Measurements from ENCODE around the gene SLC9A6. TPM values are rescaled to one million over a fixed set of nuclear protein-coding genes. Genes with fewer than 3 reads are reported as not detected.

The SLC9A6 gene
- total and polyA plus RNA-seq, 2 of the 8 experiments (the other 6 are each of a cell fraction or from before 2014, with no cell fraction given), result 8.0 to 14.1 TPM

GRCh38 chrX:136016881-136017280, 31.6 kb downstream of the SLC9A6 start:
- FAIRE-seq, result no peak
- WGBS, 2 experiments (ENCODE audit: extremely low coverage in 1 of 2, insufficient coverage in 1 of 2, insufficient read length in 1 of 2, insufficient replicate concordance in 2 of 2, low coverage in 1 of 2, low lambda C conversion rate in 2 of 2, missing lambda C conversion rate in 1 of 2), result no CpG with 5 or more reads among the region's 2 CpGs
- POLR2A ChIA-PET (ENCODE audit: partially characterized antibody), result no interaction called here
- no peak for TF ChIP-seq TBP (IDR thresholded peaks at IDR 0.05; ENCODE audit: low read depth, low read length)
- TF ChIP-seq TAF7 (optimal IDR thresholded peaks at IDR 0.05; ENCODE audit: borderline replicate concordance, low read depth, low read length), result no peak
- TF ChIP-seq EP300 (IDR thresholded peaks at IDR 0.05; ENCODE audit: borderline replicate concordance in 1 of 2, low read depth in 2 of 2, low read length in 2 of 2), result no peak
- no peak for TF ChIP-seq JUN (IDR thresholded peaks at IDR 0.05; ENCODE audit: low read depth, low read length)
- no peak for TF ChIP-seq CTBP2 (IDR thresholded peaks at IDR 0.05; ENCODE audit: borderline replicate concordance, insufficient read depth, insufficient read length, low read length)
- TF ChIP-seq YY1 (IDR thresholded peaks at IDR 0.05; ENCODE audit: low read depth, low read length), result no peak
- TF ChIP-seq GTF2F1 (IDR thresholded peaks at IDR 0.05; ENCODE audit: borderline replicate concordance, low read depth, low read length), result no peak
- TF ChIP-seq ATF3 (IDR thresholded peaks at IDR 0.05; ENCODE audit: insufficient read depth, low read depth, low read length), result no peak
- no peak for TF ChIP-seq BACH1 (IDR thresholded peaks at IDR 0.05; ENCODE audit: low read length)
- no peak for TF ChIP-seq GABPA (IDR thresholded peaks at IDR 0.05; ENCODE audit: borderline replicate concordance, insufficient read depth, low read length)
- no peak for TF ChIP-seq CBX5 (IDR thresholded peaks at IDR 0.05; ENCODE audit: low read depth, low read length)
- TF ChIP-seq RNF2 (IDR thresholded peaks at IDR 0.05; ENCODE audit: borderline replicate concordance, low read depth, low read length, missing control alignments, poor library complexity, severe bottlenecking), result no peak
- TF ChIP-seq SIX5 (IDR thresholded peaks at IDR 0.05; ENCODE audit: low read depth, low read length), result no peak

More at GRCh38 chrX:136016881-136017280, 31.6 kb downstream of the SLC9A6 start:
- Histone ChIP-seq H4K20me1 (replicated peaks in 1 of 2; ENCODE audit: control insufficient read depth in 1 of 2, insufficient read depth in 2 of 2, low read length in 2 of 2) (no peaks in the 10 kb centered on the region), H2BK20ac (ENCODE audit: low read length) (no peak overlapping the region), H4K91ac (replicated peaks; ENCODE audit: insufficient read length, low read length) (no peak overlapping the region), H3K4me3 (ENCODE audit: extremely low read depth in 1 of 4, insufficient read depth in 2 of 4, low read depth in 3 of 4, low read length in 4 of 4) (no peak overlapping the region), H2AK5ac (ENCODE audit: low read depth, low read length) (no peak overlapping the region), H2BK15ac (ENCODE audit: low read length) (no peak overlapping the region), H2BK5ac (ENCODE audit: low read depth, low read length) (no peak overlapping the region), H3K27me3 (replicated peaks in 1 of 4; ENCODE audit: control insufficient read depth in 3 of 4, extremely low read depth in 1 of 4, insufficient read depth in 3 of 4, low read length in 3 of 4) (no peaks in the 10 kb centered on the region), H3K27ac (ENCODE audit: low read depth, low read length) (no peak overlapping the region), H3K4me1 (replicated peaks in 1 of 4; ENCODE audit: control insufficient read depth in 3 of 4, insufficient read depth in 4 of 4, low read length in 3 of 4) (no peaks in the 10 kb centered on the region), H3K79me2 (ENCODE audit: control insufficient read depth in 1 of 2, insufficient read depth in 2 of 2, low read length in 2 of 2) (no peaks in the 10 kb centered on the region), H3K79me1 (ENCODE audit: low read depth, low read length) (no peaks in the 10 kb centered on the region), H3K9ac (replicated peaks in 1 of 4; ENCODE audit: extremely low read depth in 1 of 4, low read depth in 3 of 4, low read length in 3 of 4) (no peak overlapping the region), H3K23me2 (ENCODE audit: low read depth, low read length) (no peaks in the 10 kb centered on the region), H2AFZ (ENCODE audit: low read length) (no peak overlapping the region), H3K9me3 (ENCODE audit: insufficient read depth in 2 of 2, low read depth in 1 of 2, low read length in 1 of 2) (no peaks in the 10 kb centered on the region), H3K56ac (replicated peaks; ENCODE audit: insufficient read length, low read depth, low read length) (no peak overlapping the region), H3K14ac (ENCODE audit: insufficient read length) (no peak overlapping the region), H4K5ac (ENCODE audit: insufficient read length, low read depth, low read length) (no peak overlapping the region), H4K8ac (ENCODE audit: extremely low read depth, insufficient read depth, low read length) (no peak overlapping the region), H3K23ac (ENCODE audit: insufficient read length) (no peak overlapping the region), H3K4me2 (ENCODE audit: insufficient read depth in 1 of 2, low read depth in 2 of 2, low read length in 2 of 2) (no peak overlapping the region), H3K4ac (replicated peaks; ENCODE audit: insufficient read length, low read depth, low read length) (no peak overlapping the region), H3K18ac (ENCODE audit: extremely low read depth, low read length) (no peak overlapping the region), H2BK12ac (ENCODE audit: low read depth, low read length) (no peak overlapping the region), H3K36me3 (ENCODE audit: control insufficient read depth in 2 of 4, insufficient read depth in 4 of 4, low read length in 3 of 4) (peaks cover 0 to 7% (median 1%) of the 10 kb centered on the region in 4 experiments; a peak in 2 of 8 replicates), H2BK120ac (replicated peaks; ENCODE audit: low read depth, low read length) (no peak overlapping the region)
- CTCF ChIA-PET (ENCODE audit: partially characterized antibody), result interaction anchor here (0.9 to 2.2 kb wide), 2 partner anchors 11 to 146 kb away, joined by 3 to 9 read pairs; no protein-coding TSS in a partner anchor
- no peak for DNase-seq (ENCODE audit: low read depth in 1 of 2, low spot score in 2 of 2)
